HG03442 (cell line): ENCODE measurements around the gene OR4D9.
A peak's percentile ranks its signal among the peaks of the same experiment; 100 is the strongest.

Source experiments
- ATAC-seq: cut with Tn5 transposase; IDR thresholded peaks from one replicate; pipeline ENCODE4 v1.9.1; 2021; ENCODE audit warnings: mild to moderate bottlenecking, moderate library complexity; ENCODE audit not compliant: unreplicated experiment

The OR4D9 gene

DNA sequence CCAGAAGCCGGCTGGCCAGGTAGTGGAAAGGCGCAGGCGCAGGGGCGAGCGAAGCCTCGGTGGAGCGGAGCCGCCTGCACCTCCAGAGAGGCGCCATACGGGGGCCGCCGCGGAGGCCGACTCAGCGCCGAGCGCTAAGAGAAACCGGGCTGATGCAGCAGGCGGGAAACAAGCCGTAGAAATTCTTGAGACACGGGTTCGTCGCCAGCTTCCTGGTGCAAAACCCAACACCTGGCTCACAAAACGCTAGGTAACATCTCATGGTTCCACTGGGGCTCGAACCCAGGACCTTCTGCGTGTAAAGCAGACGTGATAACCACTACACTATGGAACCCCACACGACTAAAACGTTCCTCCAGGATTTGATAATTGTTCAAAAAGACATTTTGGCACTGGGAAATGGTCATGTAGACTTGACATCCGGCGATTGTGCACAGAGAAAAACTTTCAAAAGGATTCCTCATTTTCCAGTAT, 39.1 kb downstream of the OR4D9 start:
- ATAC-seq, result peak; percentile 90

DNA sequence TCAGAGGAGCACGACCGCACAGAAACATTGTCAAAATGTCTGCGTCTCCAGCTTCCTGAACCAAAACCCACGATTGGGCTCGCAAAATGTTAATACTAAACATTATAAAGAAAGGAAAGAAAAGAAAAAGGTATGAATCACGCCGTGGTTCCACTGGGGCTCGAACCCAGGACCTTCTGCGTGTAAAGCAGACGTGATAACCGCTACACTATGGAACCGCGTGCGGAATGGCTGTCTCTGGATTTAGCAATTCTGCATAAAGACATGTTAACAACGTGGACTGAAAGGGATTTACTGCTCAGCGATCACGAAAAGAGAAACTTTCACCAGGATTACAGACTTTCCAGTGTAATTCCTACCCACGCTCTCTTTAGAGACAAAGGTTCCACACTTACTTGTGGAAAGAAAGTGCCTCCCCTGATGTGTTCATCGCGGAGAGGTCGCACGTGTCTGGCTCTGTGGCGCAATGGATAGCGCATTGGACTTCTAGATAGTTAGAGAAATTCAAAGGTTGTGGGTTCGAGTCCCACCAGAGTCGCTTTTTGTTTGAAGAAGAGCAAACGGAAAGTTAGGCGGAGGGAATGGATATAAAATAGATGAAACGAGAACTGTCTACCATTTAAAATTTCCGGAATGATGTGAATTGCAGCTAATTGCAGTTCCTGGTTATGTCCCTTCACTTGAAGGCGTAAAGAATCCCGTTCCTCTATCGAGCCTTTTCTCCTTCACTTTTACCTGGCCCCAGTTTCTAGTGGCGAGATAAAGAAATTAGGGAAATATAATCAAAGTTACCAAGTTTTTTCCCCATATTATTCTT, 39.7 kb downstream of the OR4D9 start:
- peak; percentile 31 for ATAC-seq

DNA sequence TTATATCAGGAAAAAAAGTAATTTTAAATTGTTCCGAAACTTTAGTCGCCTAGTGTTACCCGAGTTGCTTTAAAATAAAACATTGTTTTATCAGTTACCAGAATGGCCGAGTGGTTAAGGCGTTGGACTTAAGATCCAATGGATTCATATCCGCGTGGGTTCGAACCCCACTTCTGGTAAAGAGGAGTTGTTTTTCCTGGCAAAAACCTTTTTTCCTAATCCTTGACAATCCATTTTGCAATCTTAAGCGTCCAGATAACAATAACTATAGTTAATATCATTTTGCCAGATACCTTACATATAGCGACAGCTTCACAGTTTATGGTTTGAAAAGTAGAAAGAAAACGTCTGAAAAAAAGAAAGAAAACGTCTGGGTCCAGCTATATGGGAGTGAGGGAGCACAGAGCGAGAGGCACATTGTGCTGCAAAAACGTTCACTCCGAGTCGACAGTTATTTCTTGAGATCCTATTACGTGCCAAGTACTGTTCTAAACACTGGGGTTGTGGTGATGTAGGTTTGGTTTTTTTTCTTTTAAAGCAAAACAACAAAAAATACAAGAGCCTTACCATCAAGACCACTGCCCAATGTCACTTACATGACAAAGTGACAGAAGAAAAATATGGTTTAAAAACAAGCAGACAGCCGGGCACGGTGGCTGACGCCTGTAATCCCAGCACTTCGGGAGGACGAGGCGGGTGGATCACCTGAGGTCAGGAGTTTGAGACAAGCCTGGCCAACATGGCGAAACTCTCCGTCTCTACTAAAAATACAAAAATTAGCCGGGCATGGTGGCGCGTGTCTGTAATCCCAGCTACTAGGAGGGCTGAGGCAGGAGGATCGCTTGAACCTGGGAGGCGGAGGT, 40.6 kb downstream of the OR4D9 start:
- ATAC-seq, result no peak

DNA sequence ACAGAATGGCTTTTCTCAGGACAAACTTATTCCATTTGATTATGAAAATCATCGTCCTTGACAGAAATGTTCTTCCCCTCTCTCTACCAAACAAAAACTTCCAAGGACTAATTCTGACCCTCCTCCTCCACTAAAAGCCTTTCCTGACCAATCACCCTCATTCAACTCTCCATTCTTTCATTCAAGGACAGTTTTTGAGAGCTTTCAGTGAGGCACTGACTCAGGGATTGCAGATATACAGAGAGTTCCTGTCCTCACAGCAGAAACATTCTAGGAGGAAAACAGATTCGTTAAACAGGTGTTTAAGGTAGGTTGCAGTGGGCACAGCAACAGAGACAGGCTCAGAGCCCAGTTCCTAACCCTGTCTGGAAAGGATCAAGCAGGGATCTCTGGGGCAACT, 41.5 kb downstream of the OR4D9 start:
- ATAC-seq, result no peak

DNA sequence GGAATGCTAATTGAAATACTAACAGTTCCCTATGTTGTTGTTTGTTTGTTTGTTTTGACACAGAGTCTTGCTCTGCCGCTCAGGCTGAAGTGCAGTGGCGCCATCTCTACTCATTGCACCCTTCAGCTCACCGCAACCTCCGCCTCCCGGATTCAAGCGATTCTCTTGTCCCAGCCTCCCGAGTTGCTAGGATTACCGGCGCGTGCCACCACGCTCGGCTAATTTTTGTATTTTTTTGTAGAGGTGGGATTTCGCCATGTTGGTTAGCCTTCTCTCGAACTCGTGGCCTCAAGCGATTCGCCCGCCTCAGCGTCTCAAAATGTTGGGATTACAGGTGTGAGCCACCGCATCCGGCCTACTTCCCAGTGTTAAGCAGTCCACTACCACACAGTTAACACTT, 42.0 kb downstream of the OR4D9 start:
- ATAC-seq, result no peak

DNA sequence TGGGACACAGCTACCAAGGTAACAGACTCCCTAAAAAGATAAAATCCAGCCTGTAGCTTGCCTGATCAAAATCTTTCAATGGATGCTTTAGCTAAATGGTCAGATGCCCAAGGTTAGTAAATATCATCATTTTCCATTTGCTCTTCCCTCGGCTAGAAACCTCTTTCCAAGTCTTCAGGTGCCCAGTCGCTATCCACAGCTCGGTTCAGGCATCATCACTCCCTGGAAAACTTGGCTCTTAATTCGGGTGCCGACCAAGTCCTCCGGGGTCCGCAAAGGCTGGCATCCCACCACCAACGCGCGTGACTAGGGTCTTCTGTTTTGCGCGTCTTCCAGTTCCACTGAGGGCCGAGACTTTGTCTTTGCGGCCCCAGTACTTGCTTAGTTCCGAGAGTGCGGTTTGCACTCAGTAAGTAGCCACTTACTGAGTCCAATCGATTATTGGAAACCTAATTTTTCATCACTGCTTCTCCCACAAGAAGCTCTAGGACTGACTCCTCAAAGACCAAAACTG, 44.3 kb downstream of the OR4D9 start:
- ATAC-seq, result no peak

DNA sequence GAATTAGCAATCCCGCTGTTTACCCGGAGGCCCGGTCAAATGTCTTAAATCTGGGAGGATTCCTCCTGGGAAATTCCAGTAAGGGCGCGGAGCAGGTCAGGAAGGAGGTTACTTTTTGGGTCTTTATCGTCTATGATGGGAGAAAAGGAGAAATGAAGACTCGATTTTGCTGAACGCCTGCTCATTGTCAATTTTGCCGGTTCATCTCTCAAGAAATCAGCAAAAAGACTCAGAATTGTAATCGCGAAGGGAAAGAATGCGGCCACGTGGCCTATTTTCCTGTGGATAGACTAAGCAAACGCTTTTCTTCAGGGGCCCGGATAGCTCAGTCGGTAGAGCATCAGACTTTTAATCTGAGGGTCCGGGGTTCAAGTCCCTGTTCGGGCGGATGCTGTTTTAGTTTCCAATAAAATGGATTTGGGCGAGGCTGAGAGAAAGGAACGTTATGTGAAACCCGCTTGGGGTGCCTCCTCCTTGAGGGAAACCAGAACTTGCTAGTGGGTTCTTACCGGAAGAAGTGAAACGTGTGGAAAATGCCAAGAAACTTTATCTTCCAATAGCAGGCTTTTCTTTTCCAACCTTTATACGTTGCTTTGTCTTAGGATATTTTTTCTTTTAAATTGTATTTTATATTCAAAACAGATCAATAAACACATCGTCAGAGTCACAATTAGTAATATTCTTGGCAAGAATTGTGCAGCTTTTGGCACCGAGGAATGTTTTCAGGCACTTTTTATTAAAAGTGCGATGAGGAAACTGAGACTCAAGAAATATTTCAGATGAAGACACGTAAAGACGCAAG, 45.0 kb downstream of the OR4D9 start:
- ATAC-seq, result no peak

DNA sequence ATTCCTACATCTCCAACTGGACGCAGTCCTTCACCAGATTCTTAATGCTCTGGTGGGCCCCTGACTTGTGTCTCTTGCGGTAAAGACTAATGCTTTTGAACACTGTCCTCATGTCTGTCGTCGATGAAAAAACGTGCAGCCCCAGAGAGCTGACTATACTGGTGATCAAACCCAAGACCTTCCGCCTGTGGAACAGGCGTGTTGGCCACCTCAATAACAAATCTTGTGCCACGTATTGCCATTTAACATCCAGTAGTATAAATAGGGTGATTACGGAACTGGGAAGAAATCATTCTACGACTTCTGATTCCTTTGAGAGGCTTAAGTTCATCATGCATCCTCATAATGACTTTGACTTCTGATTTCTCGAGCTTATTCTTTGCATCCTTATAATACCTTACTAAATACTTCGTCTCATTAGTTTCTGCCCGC, 45.6 kb downstream of the OR4D9 start:
- ATAC-seq, result peak; percentile 2

DNA sequence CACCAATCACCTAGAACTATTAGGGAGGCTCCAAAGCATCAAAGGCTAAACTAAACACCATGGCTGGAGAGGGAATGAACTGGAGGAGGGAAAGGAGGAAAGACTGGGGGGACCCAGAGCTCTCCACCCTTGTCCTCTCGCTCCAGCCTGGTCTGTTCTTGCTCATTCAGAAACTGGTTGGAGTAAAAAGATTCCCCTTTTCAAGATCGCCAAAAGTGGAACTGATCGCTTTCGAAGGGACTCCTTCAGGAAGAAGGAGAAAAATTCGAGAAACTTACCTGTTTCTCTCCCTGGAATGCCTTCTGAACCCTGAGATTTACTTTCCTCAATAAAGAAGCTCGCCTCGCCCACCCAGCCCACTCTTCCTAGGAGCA, 46.9 kb downstream of the OR4D9 start:
- ATAC-seq, result no peak

DNA sequence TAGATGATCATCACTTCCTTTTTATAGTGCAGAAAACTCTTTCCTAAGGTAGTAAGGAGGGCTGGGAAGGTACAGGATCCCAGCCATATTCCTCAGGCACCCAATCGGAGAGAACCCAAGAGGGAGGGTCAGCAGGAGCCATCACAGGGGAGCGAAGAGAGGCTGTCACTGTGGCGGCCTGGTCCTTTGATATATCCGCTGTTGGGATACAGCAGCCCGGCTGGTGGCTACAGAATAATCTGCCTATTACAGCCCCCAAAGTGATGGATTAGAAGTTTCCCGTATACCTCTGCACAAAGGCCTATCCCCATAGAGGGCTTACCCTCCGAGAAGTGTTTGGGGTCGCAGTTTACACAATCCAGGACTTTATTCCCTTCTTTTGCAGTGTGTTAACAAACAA, 48.5 kb downstream of the OR4D9 start:
- no peak for ATAC-seq

DNA sequence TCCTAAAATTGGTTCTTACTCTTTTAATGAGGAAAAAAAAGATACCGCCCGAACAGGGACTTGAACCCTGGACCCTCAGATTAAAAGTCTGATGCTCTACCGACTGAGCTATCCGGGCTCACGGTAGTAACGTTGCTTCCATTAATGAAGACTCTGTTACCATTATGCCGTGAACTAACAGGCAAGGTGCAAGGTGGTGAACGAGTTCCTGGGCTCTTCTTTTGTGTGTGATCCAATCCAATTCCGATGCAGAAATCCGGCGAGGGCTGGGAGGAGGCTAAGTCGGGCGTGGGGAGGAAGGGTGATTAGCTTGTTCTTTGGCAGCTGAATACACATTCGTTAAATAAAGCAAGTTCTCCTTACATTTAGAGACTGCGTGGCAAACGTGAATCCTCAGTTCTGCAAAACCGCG, 49.0 kb downstream of the OR4D9 start:
- peak; percentile 37 for ATAC-seq

DNA sequence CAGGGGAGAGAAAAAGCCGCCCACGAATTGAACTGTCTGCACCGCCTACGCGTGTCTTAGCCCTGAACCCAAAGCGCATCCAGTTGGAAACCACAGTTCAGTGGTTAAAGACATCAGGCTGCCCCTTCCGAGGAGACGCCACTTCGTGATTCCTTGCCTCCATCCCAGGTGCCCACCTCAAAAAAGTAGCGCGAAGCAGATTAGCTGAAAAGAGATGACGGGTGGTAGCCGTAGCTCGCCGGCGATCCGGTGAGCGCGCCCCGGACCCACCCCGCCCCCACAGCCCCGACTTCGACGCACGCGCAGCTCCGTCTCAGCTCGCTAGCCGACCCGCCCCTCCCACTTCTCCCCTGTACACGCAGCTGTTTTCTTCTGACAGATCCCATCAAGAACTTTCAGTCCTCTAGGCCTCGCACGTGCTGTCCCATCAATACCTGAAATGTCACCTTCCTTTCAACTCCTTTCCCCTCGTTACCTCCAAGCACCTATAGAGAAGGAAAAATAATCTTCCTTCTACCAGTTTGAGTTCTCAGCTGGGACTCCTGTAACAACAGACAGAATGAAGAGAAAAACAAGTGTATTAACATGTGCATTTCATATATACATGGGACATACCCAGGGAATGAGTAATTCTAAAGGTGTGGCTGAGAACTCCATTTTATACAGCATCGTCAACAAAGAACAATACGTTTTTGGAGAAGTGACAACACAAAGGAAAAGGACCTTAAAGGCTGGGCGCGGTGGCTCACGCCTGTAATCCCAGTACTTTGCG, 49.5 kb downstream of the OR4D9 start:
- ATAC-seq, result peak; percentile 36

DNA sequence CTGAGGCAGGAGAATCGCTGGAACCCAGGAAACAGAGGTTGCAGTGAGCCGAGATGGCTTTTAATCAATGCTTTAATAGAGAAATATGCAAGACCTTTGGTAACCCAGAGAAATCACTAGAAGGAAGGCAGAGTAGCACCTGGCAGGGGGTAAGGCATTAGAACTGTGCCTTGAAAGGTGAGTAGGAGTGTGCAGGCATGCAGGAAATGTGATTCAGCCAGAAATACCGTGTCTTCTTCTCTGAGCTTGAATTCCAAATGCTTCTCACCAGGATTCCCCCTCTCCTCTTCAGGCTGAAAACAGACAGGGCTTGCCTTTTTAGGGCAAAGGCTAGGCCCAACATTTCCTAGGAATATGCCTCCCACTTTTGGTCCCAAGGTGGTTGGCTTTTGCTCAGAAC, 51.0 kb downstream of the OR4D9 start:
- no peak for ATAC-seq
